ENCODE data around the gene SPDL1. TPM values are rescaled to one million over a fixed set of nuclear protein-coding genes. Genes with fewer than 3 reads are reported as not detected.

Gene SPDL1
- total and polyA plus RNA-seq, 5 donors from 2014 or later = 3.4 to 11.5 (median 7.6) TPM

- Histone ChIP-seq H3K36me3 (ENCODE audit: control insufficient read depth, insufficient read depth, low read length) (no peaks in the 10 kb centered on the region), H3K4me3 (ENCODE audit: low read depth, low read length) (no peak overlapping the region), H3K27me3 (ENCODE audit: control insufficient read depth, insufficient read depth, low read length) (peaks cover 7% of the 10 kb centered on the region), H3K27ac (ENCODE audit: insufficient read depth, low read length, poor library complexity, severe bottlenecking) (no peak overlapping the region), H3K4me1 (ENCODE audit: control insufficient read depth, insufficient read depth, low read length, poor library complexity, severe bottlenecking) (no peaks in the 10 kb centered on the region), H3K9me3 (ENCODE audit: control insufficient read depth in 2 of 2, low read length in 2 of 2) (no peaks in the 10 kb centered on the region)
- ATAC-seq (ENCODE audit: low read depth in 2 of 2) = no peak
- H3K27me3 Mint-ChIP-seq = peaks cover 71% of the 10 kb centered on the region
- no peaks in the 10 kb centered on the region for H3K4me1 Mint-ChIP-seq
- no peak for DNase-seq
- peaks cover 0 to 7% (median 2%) of the 10 kb centered on the region in 7 donors for H3K9me3 Mint-ChIP-seq
- no peaks in the 10 kb centered on the region for H3K36me3 Mint-ChIP-seq
- no peak overlapping the region for H3K4me3 Mint-ChIP-seq
- no peak overlapping the region for H3K27ac Mint-ChIP-seq
These were observed 25.7 kb upstream of the SPDL1 start for GRCh38 chr5:169557838-169558237.

GRCh38 chr5:169561893-169562292 lies 21.7 kb upstream of the SPDL1 start:
- peaks cover 21% of the 10 kb centered on the region for H3K27me3 ChIP-seq (ENCODE audit: control insufficient read depth, insufficient read depth, low read length)
- H3K36me3 ChIP-seq (ENCODE audit: control insufficient read depth, insufficient read depth, low read length) = no peaks in the 10 kb centered on the region
- no peak overlapping the region for H3K27ac ChIP-seq (ENCODE audit: insufficient read depth, low read length, poor library complexity, severe bottlenecking)
- Mint-ChIP-seq H3K4me1 (peaks cover 0 to 3% (median 0%) of the 10 kb centered on the region in 4 donors), H3K27me3 (peaks cover 77% of the 10 kb centered on the region), H3K9me3 (peaks cover 0 to 4% (median 2%) of the 10 kb centered on the region in 7 donors), H3K27ac (no peak overlapping the region), H3K4me3 (no peak overlapping the region), H3K36me3 (no peaks in the 10 kb centered on the region)
- no peak for ATAC-seq (ENCODE audit: low read depth in 2 of 2)
- no peak overlapping the region for H3K4me3 ChIP-seq (ENCODE audit: low read depth, low read length)
- no peak for DNase-seq
- H3K9me3 ChIP-seq (ENCODE audit: control insufficient read depth in 2 of 2, low read length in 2 of 2) = no peaks in the 10 kb centered on the region
- H3K4me1 ChIP-seq (ENCODE audit: control insufficient read depth, insufficient read depth, low read length, poor library complexity, severe bottlenecking) = no peaks in the 10 kb centered on the region

- H3K4me1 Mint-ChIP-seq = peaks cover 0 to 3% (median 0%) of the 10 kb centered on the region in 4 donors
- no peak overlapping the region for H3K27ac Mint-ChIP-seq
- no peaks in the 10 kb centered on the region for H3K36me3 ChIP-seq (ENCODE audit: control insufficient read depth, insufficient read depth, low read length)
- H3K27me3 Mint-ChIP-seq = peaks cover 72% of the 10 kb centered on the region
- DNase-seq (no peak), ATAC-seq (ENCODE audit: low read depth in 2 of 2) (no peak)
- no peak overlapping the region for H3K4me3 ChIP-seq (ENCODE audit: low read depth, low read length)
- peaks cover 0 to 3% (median under 1%) of the 10 kb centered on the region in 7 donors for H3K9me3 Mint-ChIP-seq
- H3K4me3 Mint-ChIP-seq = no peak overlapping the region
- peaks cover 25% of the 10 kb centered on the region for H3K27me3 ChIP-seq (ENCODE audit: control insufficient read depth, insufficient read depth, low read length)
- no peaks in the 10 kb centered on the region for H3K4me1 ChIP-seq (ENCODE audit: control insufficient read depth, insufficient read depth, low read length, poor library complexity, severe bottlenecking)
- H3K36me3 Mint-ChIP-seq = no peaks in the 10 kb centered on the region
- H3K27ac ChIP-seq (ENCODE audit: insufficient read depth, low read length, poor library complexity, severe bottlenecking) = no peak overlapping the region
- no peaks in the 10 kb centered on the region for H3K9me3 ChIP-seq (ENCODE audit: control insufficient read depth in 2 of 2, low read length in 2 of 2)
These were observed 20.2 kb upstream of the SPDL1 start for GRCh38 chr5:169563369-169563768.

- Mint-ChIP-seq H3K4me1 (peaks cover 0 to 3% (median 0%) of the 10 kb centered on the region in 4 donors), H3K4me3 (no peak overlapping the region), H3K9me3 (peaks cover 0 to 3% (median 0%) of the 10 kb centered on the region in 7 donors), H3K27me3 (peaks cover 71% of the 10 kb centered on the region), H3K27ac (no peak overlapping the region), H3K36me3 (no peaks in the 10 kb centered on the region)
- Histone ChIP-seq H3K9me3 (ENCODE audit: control insufficient read depth in 2 of 2, low read length in 2 of 2) (no peaks in the 10 kb centered on the region), H3K4me1 (ENCODE audit: control insufficient read depth, insufficient read depth, low read length, poor library complexity, severe bottlenecking) (no peaks in the 10 kb centered on the region), H3K4me3 (ENCODE audit: low read depth, low read length) (no peak overlapping the region), H3K36me3 (ENCODE audit: control insufficient read depth, insufficient read depth, low read length) (no peaks in the 10 kb centered on the region), H3K27me3 (ENCODE audit: control insufficient read depth, insufficient read depth, low read length) (peaks cover 32% of the 10 kb centered on the region), H3K27ac (ENCODE audit: insufficient read depth, low read length, poor library complexity, severe bottlenecking) (no peak overlapping the region)
- DNase-seq = no peak
- no peak for ATAC-seq (ENCODE audit: low read depth in 2 of 2)
These were observed 17.4 kb upstream of the SPDL1 start for GRCh38 chr5:169566202-169566601.

GRCh38 chr5:169567079-169567478 lies 16.5 kb upstream of the SPDL1 start:
- Mint-ChIP-seq H3K27me3 (peaks cover 67% of the 10 kb centered on the region), H3K4me1 (peaks cover 0 to 3% (median 0%) of the 10 kb centered on the region in 4 donors)

GRCh38 chr5:169569513-169569912 lies 14.1 kb upstream of the SPDL1 start:
- no peak for ATAC-seq (ENCODE audit: low read depth in 2 of 2)

More at GRCh38 chr5:169567079-169567478, 16.5 kb upstream of the SPDL1 start:
- ATAC-seq (ENCODE audit: low read depth in 2 of 2) (no peak), DNase-seq (no peak)
- Histone ChIP-seq H3K27me3 (ENCODE audit: control insufficient read depth, insufficient read depth, low read length) (peaks cover 35% of the 10 kb centered on the region), H3K4me1 (ENCODE audit: control insufficient read depth, insufficient read depth, low read length, poor library complexity, severe bottlenecking) (no peaks in the 10 kb centered on the region), H3K9me3 (ENCODE audit: control insufficient read depth in 2 of 2, low read length in 2 of 2) (no peaks in the 10 kb centered on the region), H3K36me3 (ENCODE audit: control insufficient read depth, insufficient read depth, low read length) (no peaks in the 10 kb centered on the region), H3K4me3 (ENCODE audit: low read depth, low read length) (no peak overlapping the region), H3K27ac (ENCODE audit: insufficient read depth, low read length, poor library complexity, severe bottlenecking) (no peak overlapping the region)
- peaks cover 0 to 3% (median 0%) of the 10 kb centered on the region in 7 donors for H3K9me3 Mint-ChIP-seq
- H3K27ac Mint-ChIP-seq = no peak overlapping the region
- no peaks in the 10 kb centered on the region for H3K36me3 Mint-ChIP-seq
- H3K4me3 Mint-ChIP-seq = no peak overlapping the region

GRCh38 chr5:169571355-169571754 lies 12.2 kb upstream of the SPDL1 start:
- Mint-ChIP-seq H3K9me3 (peaks cover 0 to 1% (median 0%) of the 10 kb centered on the region in 7 donors), H3K4me1 (no peaks in the 10 kb centered on the region), H3K36me3 (no peaks in the 10 kb centered on the region), H3K4me3 (no peak overlapping the region), H3K27ac (no peak overlapping the region), H3K27me3 (peaks cover 45% of the 10 kb centered on the region)
- no peaks in the 10 kb centered on the region for H3K36me3 ChIP-seq (ENCODE audit: control insufficient read depth, insufficient read depth, low read length)
- H3K4me3 ChIP-seq (ENCODE audit: low read depth, low read length) = no peak overlapping the region
- DNase-seq = no peak
- no peak for ATAC-seq (ENCODE audit: low read depth in 2 of 2)
- no peaks in the 10 kb centered on the region for H3K4me1 ChIP-seq (ENCODE audit: control insufficient read depth, insufficient read depth, low read length, poor library complexity, severe bottlenecking)
- H3K9me3 ChIP-seq (ENCODE audit: control insufficient read depth in 2 of 2, low read length in 2 of 2) = no peaks in the 10 kb centered on the region
- H3K27ac ChIP-seq (ENCODE audit: insufficient read depth, low read length, poor library complexity, severe bottlenecking) = no peak overlapping the region
- H3K27me3 ChIP-seq (ENCODE audit: control insufficient read depth, insufficient read depth, low read length) = peaks cover 41% of the 10 kb centered on the region

More at GRCh38 chr5:169569513-169569912, 14.1 kb upstream of the SPDL1 start:
- no peak for DNase-seq
- Mint-ChIP-seq H3K4me3 (no peak overlapping the region), H3K9me3 (peaks cover 0 to 3% (median 0%) of the 10 kb centered on the region in 7 donors), H3K4me1 (peaks cover 0 to 3% (median 0%) of the 10 kb centered on the region in 4 donors), H3K36me3 (no peaks in the 10 kb centered on the region), H3K27me3 (peaks cover 52% of the 10 kb centered on the region), H3K27ac (no peak overlapping the region)
- Histone ChIP-seq H3K4me3 (ENCODE audit: low read depth, low read length) (no peak overlapping the region), H3K27ac (ENCODE audit: insufficient read depth, low read length, poor library complexity, severe bottlenecking) (no peak overlapping the region), H3K36me3 (ENCODE audit: control insufficient read depth, insufficient read depth, low read length) (no peaks in the 10 kb centered on the region), H3K9me3 (ENCODE audit: control insufficient read depth in 2 of 2, low read length in 2 of 2) (no peaks in the 10 kb centered on the region), H3K27me3 (ENCODE audit: control insufficient read depth, insufficient read depth, low read length) (peaks cover 31% of the 10 kb centered on the region), H3K4me1 (ENCODE audit: control insufficient read depth, insufficient read depth, low read length, poor library complexity, severe bottlenecking) (no peaks in the 10 kb centered on the region)

GRCh38 chr5:169574134-169574646 lies 9.4 kb upstream of the SPDL1 start:
- no peaks in the 10 kb centered on the region for H3K4me1 Mint-ChIP-seq
- Histone ChIP-seq H3K4me1 (ENCODE audit: control insufficient read depth, insufficient read depth, low read length, poor library complexity, severe bottlenecking) (no peaks in the 10 kb centered on the region), H3K4me3 (ENCODE audit: low read depth, low read length) (no peak overlapping the region), H3K9me3 (ENCODE audit: control insufficient read depth in 2 of 2, low read length in 2 of 2) (no peaks in the 10 kb centered on the region), H3K36me3 (ENCODE audit: control insufficient read depth, insufficient read depth, low read length) (no peaks in the 10 kb centered on the region), H3K27me3 (ENCODE audit: control insufficient read depth, insufficient read depth, low read length) (peaks cover 37% of the 10 kb centered on the region), H3K27ac (ENCODE audit: insufficient read depth, low read length, poor library complexity, severe bottlenecking) (no peak overlapping the region)
- peaks cover 0 to 1% (median 0%) of the 10 kb centered on the region in 7 donors for H3K9me3 Mint-ChIP-seq
- H3K27ac Mint-ChIP-seq = no peak overlapping the region
- no peak overlapping the region for H3K4me3 Mint-ChIP-seq
- no peaks in the 10 kb centered on the region for H3K36me3 Mint-ChIP-seq
- H3K27me3 Mint-ChIP-seq = peaks cover 44% of the 10 kb centered on the region
- ATAC-seq (ENCODE audit: low read depth in 2 of 2) (no peak), DNase-seq (no peak)

All from CD4-positive, CD25-positive, alpha-beta regulatory T cell (primary cell).